ENCODE measurements around the gene SORCS3. TPM values are rescaled to one million over a fixed set of nuclear protein-coding genes. Genes with fewer than 3 reads are reported as not detected.

The SORCS3 gene
- polyA plus RNA-seq, 1 donor (not counting 4 experiments of a cell fraction or from before 2014, with no cell fraction given) = not detected

DNA sequence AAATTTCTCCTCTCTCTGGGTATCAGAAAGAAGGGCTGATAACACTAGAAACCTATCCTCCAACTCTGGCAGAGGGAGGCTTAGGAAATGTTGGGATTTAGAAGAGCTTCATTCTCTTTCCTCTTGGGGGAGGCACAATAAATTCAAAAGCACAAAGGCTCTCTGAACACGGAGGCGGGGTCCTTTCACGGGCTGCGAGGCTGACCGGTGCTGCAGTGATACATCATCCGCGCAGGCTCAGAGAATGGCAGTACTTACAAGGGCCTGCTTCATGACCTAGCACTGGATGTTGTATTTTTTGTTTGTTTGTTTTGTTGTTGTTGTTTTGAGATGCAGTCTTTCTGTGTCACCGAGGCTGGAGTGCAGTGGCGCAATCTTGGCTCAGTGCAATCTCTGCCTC is 306.2 kb downstream of the SORCS3 start:
- H3K79me2 ChIP-seq (ENCODE audit: control insufficient read depth, insufficient read depth, low read length) = no peaks in the 10 kb centered on the region
- no peak overlapping the region for H3K4me2 ChIP-seq (ENCODE audit: control insufficient read depth, extremely low read depth, insufficient read depth, low read depth, low read length)
- H2AFZ ChIP-seq (ENCODE audit: control insufficient read depth, low read length) = no peak overlapping the region
- no peaks in the 10 kb centered on the region for H3K27me3 ChIP-seq (ENCODE audit: control insufficient read depth, extremely low read depth, insufficient read depth, low read length)
- no peak overlapping the region for H3K27ac ChIP-seq (ENCODE audit: control insufficient read depth, insufficient read depth, low read length)
- H3K9me3 ChIP-seq (ENCODE audit: control insufficient read depth, low read depth, low read length) = no peaks in the 10 kb centered on the region
- no peak for DNase-seq (ENCODE audit: low read depth, low spot score)
- H3K36me3 ChIP-seq (ENCODE audit: control insufficient read depth in 2 of 2, extremely low read depth in 1 of 2, insufficient read depth in 2 of 2, low read length in 2 of 2) = no peaks in the 10 kb centered on the region
- no peaks in the 10 kb centered on the region for H3K4me1 ChIP-seq (ENCODE audit: control insufficient read depth, extremely low read depth, insufficient read depth, low read length)
- dilution Hi-C loops (cut with MboI; ENCODE audit: extremely low pct_ligation_motif_present, low sequenced_read_pairs) = no loop called here
- H4K20me1 ChIP-seq (ENCODE audit: control insufficient read depth, extremely low read depth, insufficient read depth, low read length) = no peaks in the 10 kb centered on the region
- no peaks in the 10 kb centered on the region for H3K9me1 ChIP-seq (ENCODE audit: control insufficient read depth, extremely low read depth, insufficient read depth, low read length)
- no peak overlapping the region for H3K4me3 ChIP-seq (ENCODE audit: control insufficient read depth in 2 of 3, extremely low read depth in 1 of 3, insufficient read depth in 2 of 3, low read depth in 1 of 3, low read length in 3 of 3)
- no peak overlapping the region for H3K9ac ChIP-seq (ENCODE audit: control insufficient read depth, extremely low read depth, insufficient read depth, low read length)
- FAIRE-seq = no peak
- TF ChIP-seq EZH2 (IDR thresholded peaks at IDR 0.05; ENCODE audit: low read length) = no peak
- TF ChIP-seq, protein P1, sequence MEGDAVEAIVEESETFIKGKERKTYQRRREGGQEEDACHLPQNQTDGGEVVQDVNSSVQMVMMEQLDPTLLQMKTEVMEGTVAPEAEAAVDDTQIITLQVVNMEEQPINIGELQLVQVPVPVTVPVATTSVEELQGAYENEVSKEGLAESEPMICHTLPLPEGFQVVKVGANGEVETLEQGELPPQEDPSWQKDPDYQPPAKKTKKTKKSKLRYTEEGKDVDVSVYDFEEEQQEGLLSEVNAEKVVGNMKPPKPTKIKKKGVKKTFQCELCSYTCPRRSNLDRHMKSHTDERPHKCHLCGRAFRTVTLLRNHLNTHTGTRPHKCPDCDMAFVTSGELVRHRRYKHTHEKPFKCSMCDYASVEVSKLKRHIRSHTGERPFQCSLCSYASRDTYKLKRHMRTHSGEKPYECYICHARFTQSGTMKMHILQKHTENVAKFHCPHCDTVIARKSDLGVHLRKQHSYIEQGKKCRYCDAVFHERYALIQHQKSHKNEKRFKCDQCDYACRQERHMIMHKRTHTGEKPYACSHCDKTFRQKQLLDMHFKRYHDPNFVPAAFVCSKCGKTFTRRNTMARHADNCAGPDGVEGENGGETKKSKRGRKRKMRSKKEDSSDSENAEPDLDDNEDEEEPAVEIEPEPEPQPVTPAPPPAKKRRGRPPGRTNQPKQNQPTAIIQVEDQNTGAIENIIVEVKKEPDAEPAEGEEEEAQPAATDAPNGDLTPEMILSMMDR (optimal IDR thresholded peaks at IDR 0.05 in 1 of 3, IDR thresholded peaks at IDR 0.05 in 1 of 3, conservative IDR thresholded peaks at IDR 0.05 in 1 of 3; ENCODE audit: extremely low read depth in 1 of 3, insufficient read depth in 2 of 3, low read length in 3 of 3) = no peak

DNA sequence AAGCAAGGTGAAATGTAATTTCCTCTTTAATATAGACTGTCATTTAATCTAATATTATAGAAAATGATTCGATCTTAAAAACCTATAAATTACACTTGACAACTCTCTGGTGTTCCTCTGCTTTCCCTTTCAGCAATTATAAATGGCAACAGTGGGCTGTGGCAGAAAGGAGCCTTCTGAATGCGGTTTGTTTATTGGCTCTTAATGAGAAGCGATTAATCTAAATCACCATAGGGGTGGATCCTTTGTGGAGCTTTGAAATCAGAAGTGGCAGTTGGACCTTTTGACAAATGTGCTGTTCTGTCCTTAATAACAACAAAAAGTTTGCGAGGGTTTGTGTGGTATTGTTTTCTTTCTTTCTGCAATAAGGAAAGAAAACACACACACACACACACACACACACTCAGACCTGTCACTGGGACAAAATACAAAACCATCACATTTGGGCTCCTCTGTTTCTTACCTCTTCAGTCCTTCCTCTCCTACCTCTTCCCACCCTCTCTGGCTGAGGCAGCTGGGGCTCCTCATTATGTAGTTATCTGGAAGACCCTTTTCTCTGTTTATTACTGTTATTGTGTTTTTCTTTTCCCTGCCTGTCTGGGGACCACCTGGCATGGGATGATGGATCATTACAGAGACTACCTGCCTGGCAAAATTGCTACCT is 316.2 kb downstream of the SORCS3 start:
- DNase-seq (ENCODE audit: low read depth, low spot score) = no peak
- no peak overlapping the region for H2AFZ ChIP-seq (ENCODE audit: control insufficient read depth, low read length)
- H3K36me3 ChIP-seq (ENCODE audit: control insufficient read depth in 2 of 2, extremely low read depth in 1 of 2, insufficient read depth in 2 of 2, low read length in 2 of 2) = no peaks in the 10 kb centered on the region
- no peak overlapping the region for H3K4me2 ChIP-seq (ENCODE audit: control insufficient read depth, extremely low read depth, insufficient read depth, low read depth, low read length)
- no peaks in the 10 kb centered on the region for H3K9me1 ChIP-seq (ENCODE audit: control insufficient read depth, extremely low read depth, insufficient read depth, low read length)
- no peaks in the 10 kb centered on the region for H3K79me2 ChIP-seq (ENCODE audit: control insufficient read depth, insufficient read depth, low read length)
- no peaks in the 10 kb centered on the region for H3K9me3 ChIP-seq (ENCODE audit: control insufficient read depth, low read depth, low read length)
- H3K4me3 ChIP-seq (ENCODE audit: control insufficient read depth in 2 of 3, extremely low read depth in 1 of 3, insufficient read depth in 2 of 3, low read depth in 1 of 3, low read length in 3 of 3) = no peak overlapping the region
- FAIRE-seq = no peak
- no peaks in the 10 kb centered on the region for H3K4me1 ChIP-seq (ENCODE audit: control insufficient read depth, extremely low read depth, insufficient read depth, low read length)
- no peaks in the 10 kb centered on the region for H4K20me1 ChIP-seq (ENCODE audit: control insufficient read depth, extremely low read depth, insufficient read depth, low read length)
- no peak for TF ChIP-seq EZH2 (IDR thresholded peaks at IDR 0.05; ENCODE audit: low read length)
- TF ChIP-seq, protein P1 (optimal IDR thresholded peaks at IDR 0.05 in 1 of 3, IDR thresholded peaks at IDR 0.05 in 1 of 3, conservative IDR thresholded peaks at IDR 0.05 in 1 of 3; ENCODE audit: extremely low read depth in 1 of 3, insufficient read depth in 2 of 3, low read length in 3 of 3) = no peak
- no peak overlapping the region for H3K27ac ChIP-seq (ENCODE audit: control insufficient read depth, insufficient read depth, low read length)
- H3K9ac ChIP-seq (ENCODE audit: control insufficient read depth, extremely low read depth, insufficient read depth, low read length) = no peak overlapping the region
- no peaks in the 10 kb centered on the region for H3K27me3 ChIP-seq (ENCODE audit: control insufficient read depth, extremely low read depth, insufficient read depth, low read length)
- dilution Hi-C loops (cut with MboI; ENCODE audit: extremely low pct_ligation_motif_present, low sequenced_read_pairs) = no loop called here
